ENCODE measurements around the gene PHF21B.

PHF21B gene

GRCh38 chr22:44890416-44891292, 119.2 kb downstream of the PHF21B start:
- DNase-seq, result no peak

DNA sequence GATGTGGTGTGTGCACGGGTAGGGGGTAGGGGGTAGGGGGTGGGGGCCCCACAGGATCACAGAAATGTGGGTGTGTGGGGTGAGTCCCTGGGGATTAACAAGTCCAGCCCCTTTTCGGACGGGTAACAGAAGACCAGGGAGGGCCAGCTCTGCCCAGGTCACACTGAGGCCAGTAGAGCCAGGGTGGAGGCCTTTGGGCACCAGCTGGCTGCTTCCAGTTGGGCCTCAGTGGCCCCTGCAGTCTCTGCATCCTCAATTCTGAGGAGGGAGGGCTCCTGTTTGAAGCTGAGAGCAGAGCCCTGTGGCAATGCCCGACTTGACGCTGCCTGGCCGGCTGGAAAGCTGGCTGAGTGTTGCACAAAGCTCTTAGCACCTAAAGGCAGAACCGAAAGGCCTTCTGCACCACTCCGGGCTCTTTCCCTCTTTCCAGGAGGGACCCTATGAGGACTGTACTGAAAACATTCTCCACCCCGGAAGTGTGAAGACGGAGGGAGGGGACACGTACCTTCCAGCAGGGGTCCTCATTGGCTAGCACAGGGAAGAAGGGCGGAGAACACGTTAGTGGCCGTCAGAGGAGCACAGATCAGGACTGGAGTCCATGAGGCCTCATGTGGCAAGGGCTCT, 120.4 kb downstream of the PHF21B start:
- DNase-seq, result no peak

DNA sequence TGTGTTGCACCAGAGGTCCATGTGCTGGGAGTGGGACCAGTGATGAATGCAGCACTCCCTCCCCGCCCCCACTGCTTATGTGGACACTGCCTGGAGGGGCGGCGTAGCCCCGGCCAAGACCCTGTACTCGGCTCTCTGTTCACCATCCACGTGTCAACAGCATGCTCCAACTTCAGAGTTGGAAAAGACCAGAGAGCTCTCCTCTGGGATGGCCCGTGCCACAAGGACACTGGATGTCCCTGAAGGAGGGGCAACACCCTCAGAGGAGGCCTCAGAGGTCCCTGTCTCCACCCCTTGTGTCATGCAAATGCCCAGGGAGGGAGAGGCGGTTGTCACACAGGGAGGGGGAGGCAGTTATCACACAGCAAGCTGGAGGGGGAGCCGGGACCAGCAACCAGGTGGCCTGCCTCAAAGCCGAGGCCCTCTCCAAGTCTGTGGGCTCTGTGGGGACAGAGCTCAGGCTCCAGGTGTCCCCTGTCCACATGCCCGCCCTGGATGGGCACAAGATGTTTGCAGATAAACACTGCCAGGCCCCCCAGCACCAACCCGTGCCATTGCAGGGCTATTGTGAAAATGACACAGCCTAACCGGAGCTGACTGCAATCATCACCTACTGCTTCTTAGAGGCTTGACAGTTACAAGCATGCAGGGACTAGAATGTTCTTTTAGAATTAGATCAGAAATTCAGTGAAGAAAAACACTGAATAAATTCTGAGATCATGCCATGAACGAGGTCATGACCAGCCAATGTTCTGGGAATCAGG, 121.1 kb downstream of the PHF21B start:
- DNase-seq, result no peak

GRCh38 chr22:44887941-44888366, 121.9 kb downstream of the PHF21B start:
- DNase-seq, result no peak

GRCh38 chr22:44885806-44886360, 123.9 kb downstream of the PHF21B start:
- no peak for DNase-seq

DNA sequence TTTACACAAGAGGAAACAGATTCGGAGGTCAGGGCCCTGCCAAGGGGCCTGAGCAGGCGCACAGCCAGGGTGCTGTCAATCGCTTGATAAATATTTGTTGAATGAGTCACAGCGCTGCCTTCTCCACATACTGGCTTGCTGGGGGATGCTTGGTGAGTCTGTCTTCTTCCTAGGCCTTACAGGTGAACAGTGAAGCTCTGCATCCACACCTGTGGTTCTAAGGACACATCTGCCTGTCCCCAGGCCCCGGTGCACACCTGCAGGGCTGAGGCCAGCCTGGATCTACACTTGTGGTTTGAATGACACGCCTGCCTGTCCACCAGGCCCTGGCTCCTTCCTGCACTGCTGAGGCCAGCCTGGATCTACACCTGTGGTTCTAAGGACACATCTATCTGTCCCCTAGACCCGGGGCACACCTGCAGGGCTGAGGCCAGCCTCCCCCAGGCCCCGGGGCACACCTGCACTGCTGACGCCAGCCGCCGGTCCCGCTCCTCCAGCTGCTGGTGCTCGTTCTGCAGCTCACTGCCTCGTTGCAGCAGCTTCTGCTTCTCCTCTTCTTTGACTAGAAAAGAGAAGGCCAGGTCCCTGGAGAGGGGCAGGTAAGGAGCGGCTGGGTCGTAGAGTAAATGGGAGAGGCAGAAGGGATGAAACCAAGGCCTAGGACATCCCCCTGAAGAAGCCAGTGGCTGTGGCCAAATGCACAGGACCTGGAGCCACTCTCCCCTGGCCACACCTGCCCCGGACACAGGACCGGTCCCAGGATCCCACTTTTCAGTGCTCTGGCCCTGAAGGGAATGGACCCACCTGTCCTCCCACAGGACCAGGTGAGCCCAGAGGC, 124.6 kb downstream of the PHF21B start:
- no peak for DNase-seq

GRCh38 chr22:44884562-44884961, 125.2 kb downstream of the PHF21B start:
- no peak for DNase-seq

- no peak for DNase-seq
Measured at GRCh38 chr22:44883011-44883421, 126.8 kb downstream of the PHF21B start.

DNA sequence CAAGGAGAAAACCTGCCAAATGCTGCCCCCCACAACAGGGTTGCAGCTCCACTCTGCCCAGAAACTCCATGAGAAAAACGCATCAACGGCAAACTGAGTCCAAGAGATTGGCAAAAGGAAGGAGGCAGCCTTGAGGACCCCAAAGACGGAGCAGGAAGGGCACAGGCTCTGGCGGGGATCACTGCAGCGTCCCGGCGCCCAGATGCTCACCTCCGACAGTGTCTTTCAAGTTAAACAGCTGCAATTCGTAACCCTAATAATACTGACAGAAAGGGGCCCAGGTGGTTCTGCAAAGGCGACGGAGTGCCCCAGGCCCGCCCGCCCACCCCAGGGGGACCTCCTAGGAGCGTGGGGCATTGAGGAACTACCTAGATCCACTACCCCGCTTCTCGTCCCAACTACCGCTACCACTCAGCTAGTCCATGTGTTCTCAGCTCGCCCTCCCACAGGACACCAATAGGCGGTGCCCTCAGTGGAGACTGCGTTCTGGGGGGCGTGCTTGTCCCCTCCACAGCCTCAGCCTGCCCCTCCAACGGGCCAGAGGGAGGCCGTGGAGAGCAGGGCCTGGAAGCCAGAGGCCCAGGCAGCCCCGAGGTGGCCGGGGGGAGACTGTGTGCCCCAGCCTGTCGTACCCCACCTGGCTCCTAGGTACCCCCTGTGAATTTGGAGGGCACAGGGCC, 127.4 kb downstream of the PHF21B start:
- DNase-seq, result no peak

DNA sequence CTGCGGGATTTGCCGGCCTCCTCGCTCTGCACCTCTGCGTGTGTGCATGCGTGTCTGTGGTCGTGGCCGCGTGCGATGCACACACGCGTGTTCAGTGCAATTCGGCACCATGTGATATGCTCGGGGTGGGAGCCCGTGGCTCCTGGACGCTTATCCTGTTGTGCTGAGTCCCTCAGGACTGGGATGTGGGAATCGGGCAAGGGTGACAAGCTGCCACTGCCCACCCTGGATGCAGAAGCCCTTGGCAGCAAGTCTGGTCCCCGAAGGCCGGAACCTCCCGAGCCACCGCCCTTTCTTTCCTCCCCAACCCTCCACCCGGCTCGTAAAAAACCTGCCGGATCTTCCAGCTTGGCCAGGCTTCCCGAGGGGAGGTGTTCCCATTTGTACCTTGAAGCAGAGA, 128.2 kb downstream of the PHF21B start:
- no peak for DNase-seq

GRCh38 chr22:44880610-44881290, 129.1 kb downstream of the PHF21B start:
- no peak for DNase-seq

- no peak for DNase-seq
Measured at GRCh38 chr22:44879301-44879680, 130.5 kb downstream of the PHF21B start.

DNA sequence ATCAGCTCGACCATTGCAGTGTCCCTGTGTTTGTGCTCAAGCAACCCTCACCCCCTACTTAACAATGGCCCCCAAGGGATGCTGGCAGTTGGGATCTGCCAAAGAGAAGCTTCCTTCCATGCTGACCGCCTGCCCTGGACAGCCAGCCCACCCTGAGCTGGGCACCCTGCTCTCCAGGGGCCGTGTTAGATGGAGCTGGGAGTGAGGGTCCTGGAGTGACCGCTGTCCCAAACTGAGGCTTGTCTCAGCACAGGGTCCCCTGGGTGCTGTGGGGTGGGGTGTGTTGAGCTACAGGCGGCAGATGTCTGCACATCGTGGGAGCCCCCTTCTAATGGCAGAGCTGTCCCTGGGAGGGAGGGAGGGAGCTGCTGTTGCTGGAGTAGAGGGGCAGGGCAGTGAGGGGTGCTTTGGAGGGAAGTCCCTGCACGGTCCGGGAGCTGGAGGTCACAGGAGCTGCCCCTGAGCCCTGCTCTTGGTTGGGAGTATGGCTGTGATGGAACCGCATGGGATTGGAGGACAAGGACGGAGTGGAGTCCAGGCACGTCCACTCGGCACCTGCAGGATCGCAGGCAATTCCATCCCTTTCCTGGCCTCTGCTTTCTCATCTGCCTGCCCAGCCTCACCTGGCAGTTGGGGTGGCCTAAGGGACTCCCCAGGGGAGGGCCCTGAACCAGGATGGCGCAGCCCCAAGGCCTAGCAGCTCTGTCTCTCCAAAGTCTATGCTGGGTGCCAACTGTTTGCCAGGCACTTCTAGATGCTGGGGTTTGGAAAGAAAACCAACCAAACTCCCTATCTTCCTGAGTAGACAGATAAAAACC, 131.1 kb downstream of the PHF21B start:
- no peak for DNase-seq

DNA sequence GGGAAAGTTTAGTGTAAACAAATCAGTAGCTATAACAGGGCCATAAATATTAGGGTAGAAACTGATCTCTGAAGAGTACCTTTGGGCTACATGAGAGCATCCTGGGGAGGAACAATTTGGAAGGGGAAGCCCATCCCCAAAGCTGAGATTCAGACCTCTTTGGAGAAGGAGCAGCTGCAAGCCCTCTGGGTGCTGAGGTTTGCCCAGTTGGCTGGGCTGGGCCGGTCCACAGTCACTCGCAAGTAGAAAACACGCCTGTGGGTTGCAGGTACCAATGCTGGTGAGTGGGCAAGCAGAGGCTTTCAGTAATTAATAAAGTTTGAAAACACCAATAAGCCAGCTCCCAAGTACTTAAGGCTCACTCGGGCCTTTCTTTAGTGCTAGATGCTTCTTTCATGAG, 132.9 kb downstream of the PHF21B start:
- no peak for DNase-seq

- DNase-seq, result no peak
Measured at GRCh38 chr22:44871782-44872181, 138.0 kb downstream of the PHF21B start.

DNA sequence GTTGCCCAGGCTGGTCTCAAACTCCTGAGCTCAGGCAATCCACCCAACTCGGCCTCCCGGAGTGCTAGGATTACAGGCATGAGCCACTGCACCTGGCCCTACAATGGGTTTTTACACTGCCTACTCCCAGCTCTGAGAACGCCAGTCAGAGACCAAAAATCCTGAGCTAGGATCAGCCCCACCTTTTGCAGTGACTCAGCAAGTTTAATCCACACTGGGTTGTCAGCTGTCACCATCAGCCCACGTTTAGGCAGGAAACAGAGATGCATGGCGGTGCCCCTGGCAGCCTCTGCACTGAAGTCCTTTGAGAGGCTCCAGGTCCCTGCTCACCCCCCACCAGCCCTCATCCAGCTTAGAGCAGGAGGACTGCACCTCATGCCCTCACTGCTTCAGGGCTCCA, 139.8 kb downstream of the PHF21B start:
- DNase-seq, result no peak

GRCh38 chr22:44869196-44869595, 140.6 kb downstream of the PHF21B start:
- no peak for DNase-seq

GRCh38 chr22:44865193-44866057, 144.4 kb downstream of the PHF21B start:
- DNase-seq, result no peak
